B cell (primary cell): ENCODE measurements around the gene MAPKAP1. TPM values are rescaled to one million over a fixed set of nuclear protein-coding genes. Genes with fewer than 3 reads are reported as not detected.

Experiments used
- ATAC-seq: fragments of 200-7000 bp; cut with Tn5 transposase; one replicate; pipeline ENCODE4 v1.10.0; 2021; ENCODE audit warnings: low read depth, mild to moderate bottlenecking, moderate number of reproducible peaks, moderate library complexity
- CTCF ChIA-PET: fragments of 350-600 bp; sonication (Branson Sonifier 250); formaldehyde crosslinking; loops from one replicate; lab custom pipeline; 2021; ENCODE audit warnings: antibody characterized with exemption, inconsistent platforms; lab: Charles Lee
- POLR2A ChIA-PET: fragments of 350-600 bp; sonication (Branson Sonifier 250); formaldehyde crosslinking; loops from one replicate; lab custom pipeline; 2021; ENCODE audit warnings: antibody characterized with exemption; lab: Charles Lee
- DNase-seq: peaks from one replicate; pipeline ENCODE4 v3.0.0; 2013
- H2AFZ ChIP-seq: 2 replicates; pipeline ENCODE4 v1.6.1; 2012; ENCODE audit warnings: mild to moderate bottlenecking, low read depth, low read length; ENCODE audit not compliant: insufficient read depth, poor library complexity, severe bottlenecking
- H3K27ac ChIP-seq, 2 donors: 1 replicate in 1 of 2; 2 replicates in 1 of 2; pipeline ENCODE4 v1.5.1; 2012 to 2013; ENCODE audit warnings: low read length in 2 of 2, mild to moderate bottlenecking in 2 of 2, moderate library complexity in 1 of 2
- H3K27me3 ChIP-seq, 4 experiments: fragments of 200-600 bp in 1 of 4; sonication (generic) in 1 of 4; replicated peaks in 1 of 4; 1 replicate in 2 of 4; 2 replicates in 2 of 4; pipeline versions ENCODE4 v1.6.1 to v1.7.0; 2013 to 2016; ENCODE audit warnings: low read length in 3 of 4, mild to moderate bottlenecking in 2 of 4, mixed read lengths in 1 of 4, moderate library complexity in 1 of 4; ENCODE audit not compliant: insufficient read depth in 4 of 4, control insufficient read depth in 3 of 4; ENCODE audit errors: control extremely low read depth in 1 of 4
- H3K36me3 ChIP-seq, 2 experiments: replicated peaks in 1 of 2; 1 replicate in 1 of 2; 2 replicates in 1 of 2; pipeline versions ENCODE4 v1.6.1 to v1.7.1; 2013; ENCODE audit warnings: low read length in 1 of 2; ENCODE audit not compliant: insufficient read depth in 2 of 2, control insufficient read depth in 1 of 2; ENCODE audit errors: control extremely low read depth in 1 of 2, extremely low read depth in 1 of 2
- H3K4me1 ChIP-seq, 2 donors: fragments of 200-600 bp in 1 of 2; sonication (generic) in 1 of 2; 1 replicate in 1 of 2; 2 replicates in 1 of 2; pipeline versions ENCODE4 v1.5.1 to v1.6.1; 2013 to 2017; ENCODE audit warnings: low read length in 2 of 2; ENCODE audit not compliant: control insufficient read depth in 2 of 2, insufficient read depth in 2 of 2
- H3K4me2 ChIP-seq: replicated peaks from 2 replicates; pipeline ENCODE3; 2012; ENCODE audit warnings: mild to moderate bottlenecking, low read depth, low read length; ENCODE audit not compliant: poor library complexity, severe bottlenecking
- H3K4me3 ChIP-seq, 5 experiments: fragments of 200-600 bp in 1 of 5; sonication (generic) in 1 of 5; 1 replicate in 3 of 5; 2 replicates in 2 of 5; pipeline versions ENCODE4 v1.5.1 to v1.7.0; 2011 to 2016; ENCODE audit warnings: low read length in 4 of 5, mild to moderate bottlenecking in 4 of 5, low read depth in 2 of 5, control low read depth in 1 of 5, moderate library complexity in 1 of 5; ENCODE audit not compliant: insufficient read depth in 1 of 5; ENCODE audit errors: control extremely low read depth in 1 of 5, extremely low read depth in 1 of 5
- H3K79me2 ChIP-seq: fragments of 200-600 bp; sonication (generic); one replicate; pipeline ENCODE4 v1.6.0; 2016; ENCODE audit warnings: low read length; ENCODE audit not compliant: control insufficient read depth, insufficient read depth
- H3K9ac ChIP-seq: fragments of 200-600 bp; sonication (generic); 2 replicates; pipeline ENCODE4 v1.6.1; 2017; ENCODE audit warnings: mild to moderate bottlenecking, low read length, moderate library complexity
- H3K9me3 ChIP-seq, 3 donors: one replicate each; pipeline versions ENCODE4 v1.6.1 to v1.7.1; 2013; ENCODE audit warnings: low read length in 2 of 3; ENCODE audit not compliant: control insufficient read depth in 2 of 3, insufficient read depth in 1 of 3; ENCODE audit errors: control extremely low read depth in 1 of 3
- H4K20me1 ChIP-seq: 2 replicates; pipeline ENCODE4 v1.6.0; 2012; ENCODE audit warnings: mild to moderate bottlenecking, low read length; ENCODE audit not compliant: insufficient read depth, control insufficient read depth, poor library complexity, severe bottlenecking
- H3K27ac Mint-ChIP-seq: one replicate; pipeline ENCODE4 v1.8.0; 2021; ENCODE audit warnings: mixed read lengths
- H3K27me3 Mint-ChIP-seq: one replicate; pipeline ENCODE4 v1.8.0; 2021; ENCODE audit warnings: mixed read lengths
- H3K4me1 Mint-ChIP-seq: one replicate; pipeline ENCODE4 v1.8.0; 2021; ENCODE audit warnings: mixed read lengths
- H3K4me3 Mint-ChIP-seq: one replicate; pipeline ENCODE4 v1.8.0; 2021; ENCODE audit warnings: mixed read lengths
- H3K9me3 Mint-ChIP-seq: one replicate; pipeline ENCODE4 v1.8.0; 2022; ENCODE audit warnings: mixed read lengths; ENCODE audit not compliant: insufficient read depth
- CTCF ChIP-seq: fragments of 200-600 bp; IDR thresholded peaks from one replicate; pipeline ENCODE4 v1.8.0; 2022; ENCODE audit warnings: antibody characterized with exemption, mild to moderate bottlenecking
- EZH2 ChIP-seq: IDR thresholded peaks from 2 replicates; pipeline ENCODE4 v1.6.1; 2012; ENCODE audit warnings: borderline replicate concordance, low read depth, mild to moderate bottlenecking, moderate library complexity, low read length; ENCODE audit not compliant: insufficient read depth, poor library complexity, severe bottlenecking
- WGBS: methylation state at CpG from one replicate; pipeline ENCODE4 v1.1.5; 2013; ENCODE audit warnings: missing lambda C conversion rate; ENCODE audit not compliant: insufficient coverage; 5-methylcytosine and 5-hydroxymethylcytosine counted together
- intact Hi-C: fragments of 100-400 bp; cut with micrococcal nuclease; formaldehyde crosslinking; loops from one replicate; pipeline ENCODE4 v1.10.0; 2022
- polyA plus RNA-seq: library from polyadenylated mRNA; depleted of rRNA; stranded (reverse); fragments of >200 nt; gene quantifications from 2 replicates; pipeline ENCODE4 v1.2.3, GENCODE V29; 2012
- total RNA-seq, 2 donors: library from RNA; stranded (reverse); fragments of 120-200 nt in 1 of 2; gene quantifications; 1 replicate in 1 of 2; 2 replicates in 1 of 2; pipeline versions ENCODE4 v1.2.3 to v1.2.4, GENCODE V29; 2013 to 2022

Gene MAPKAP1
- total and polyA plus RNA-seq, 2 donors (not counting 1 experiment from before 2014, with no cell fraction given) = 51.6 to 62.4 TPM

DNA sequence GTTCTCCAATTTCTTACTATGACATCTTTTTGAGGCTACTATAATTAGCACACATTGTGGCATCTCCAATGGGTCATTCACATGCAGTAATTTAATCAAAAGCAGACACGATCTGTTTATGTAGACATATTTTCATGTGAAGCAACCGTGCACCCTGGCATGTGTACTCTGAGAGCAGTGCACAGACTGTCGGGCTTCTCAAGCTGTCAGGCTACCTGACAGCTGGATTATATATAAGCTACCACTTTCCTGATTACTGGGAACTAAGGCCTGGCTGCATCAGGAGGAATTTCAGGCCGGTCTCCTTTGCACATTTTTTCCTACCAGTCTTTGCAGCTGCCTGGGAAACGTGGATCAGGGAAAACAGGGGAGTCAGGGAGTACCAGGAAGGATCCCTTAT is 197.5 kb downstream of the MAPKAP1 start:
- Histone ChIP-seq H3K4me2 (no peak overlapping the region), H3K4me3 (no peak overlapping the region), H3K27me3 (no peaks in the 10 kb centered on the region), H4K20me1 (no peaks in the 10 kb centered on the region), H3K4me1 (no peaks in the 10 kb centered on the region), H3K27ac (no peak overlapping the region), H3K9ac (no peak overlapping the region), H3K9me3 (no peaks in the 10 kb centered on the region), H3K36me3 (peaks cover 0 to 16% of the 10 kb centered on the region in 2 experiments), H2AFZ (no peak overlapping the region), H3K79me2 (peaks cover 4% of the 10 kb centered on the region)
- Mint-ChIP-seq H3K27me3 (no peaks in the 10 kb centered on the region), H3K27ac (no peak overlapping the region), H3K9me3 (no peaks in the 10 kb centered on the region), H3K4me1 (peaks cover 10% of the 10 kb centered on the region), H3K4me3 (no peak overlapping the region)
- ATAC-seq (no peak), DNase-seq (no peak)
- CTCF ChIA-PET = no interaction called here
- 98% methylated on average over 5 of the region's 5 CpGs for WGBS
- POLR2A ChIA-PET = no interaction called here
- no peak for TF ChIP-seq CTCF
- TF ChIP-seq EZH2 = no peak
- intact Hi-C loops = no loop called here

GRCh38 chr9:125508249-125508648 is 198.8 kb downstream of the MAPKAP1 start:
- Histone ChIP-seq H3K27ac (no peak overlapping the region), H3K4me1 (no peaks in the 10 kb centered on the region), H3K4me2 (no peak overlapping the region), H3K9ac (no peak overlapping the region), H3K36me3 (peaks cover 1 to 17% of the 10 kb centered on the region in 2 experiments), H3K9me3 (no peaks in the 10 kb centered on the region), H2AFZ (no peak overlapping the region), H3K4me3 (no peak overlapping the region), H3K79me2 (peaks cover 4% of the 10 kb centered on the region), H3K27me3 (no peaks in the 10 kb centered on the region), H4K20me1 (no peaks in the 10 kb centered on the region)
- TF ChIP-seq CTCF (no peak), EZH2 (no peak)
- ChIA-PET CTCF (interaction anchor here (1.2 kb wide), 1 partner anchor 35 kb away, joined by 4 read pairs; no protein-coding TSS in a partner anchor), POLR2A (no interaction called here)
- H3K4me3 Mint-ChIP-seq = no peak overlapping the region
- peaks cover 3% of the 10 kb centered on the region for H3K4me1 Mint-ChIP-seq
- ATAC-seq (no peak), DNase-seq (no peak)
- no peak overlapping the region for H3K27ac Mint-ChIP-seq
- H3K9me3 Mint-ChIP-seq = no peaks in the 10 kb centered on the region
- no peaks in the 10 kb centered on the region for H3K27me3 Mint-ChIP-seq
- intact Hi-C loops = no loop called here
- WGBS = no CpG with 5 or more reads among the region's 2 CpGs
